GM18519 (cell line): Measurements from ENCODE around the gene FAM162A.
"Not testable (repeated sequence)": the region's sequence is repeated elsewhere in the genome, so short reads cannot be mapped to it uniquely, and the experiment has no call there.

Experiments used
- ATAC-seq: cut with Tn5 transposase; IDR thresholded peaks from one replicate; pipeline ENCODE4 v1.9.1; 2021; ENCODE audit warnings: mild to moderate bottlenecking, moderate library complexity; ENCODE audit not compliant: unreplicated experiment, low FRiP score

The FAM162A gene

DNA sequence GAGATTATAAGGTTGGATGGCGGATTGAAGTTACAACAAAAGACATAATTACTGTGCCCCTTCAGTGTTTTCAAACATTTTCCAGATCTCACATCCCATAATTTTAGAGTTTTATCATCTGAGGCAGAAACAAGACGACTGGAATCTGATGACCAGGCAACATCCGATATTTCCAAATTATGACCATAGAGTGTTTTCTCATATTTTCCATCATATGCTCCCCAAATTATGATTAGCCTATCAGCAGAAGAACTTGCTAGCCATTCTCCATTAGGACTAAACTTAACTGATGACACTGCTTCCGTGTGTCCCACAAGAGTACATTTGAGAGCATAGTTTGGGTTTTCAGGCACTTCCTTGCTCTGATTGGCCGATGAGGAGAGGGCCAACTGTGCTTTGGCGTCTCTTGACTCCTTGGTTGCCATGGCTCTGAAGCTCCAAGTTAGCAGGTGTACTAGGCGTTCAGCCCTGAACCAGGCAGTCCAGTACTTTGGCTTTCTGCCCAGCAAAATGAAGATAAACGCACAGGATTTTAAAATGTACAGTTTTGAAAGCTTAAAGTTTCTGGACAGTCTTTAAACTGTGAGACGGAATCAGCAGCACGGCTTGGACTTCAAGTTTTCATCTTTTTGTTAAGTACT, 31.2 kb downstream of the FAM162A start:
- peak; percentile 46 for ATAC-seq

DNA sequence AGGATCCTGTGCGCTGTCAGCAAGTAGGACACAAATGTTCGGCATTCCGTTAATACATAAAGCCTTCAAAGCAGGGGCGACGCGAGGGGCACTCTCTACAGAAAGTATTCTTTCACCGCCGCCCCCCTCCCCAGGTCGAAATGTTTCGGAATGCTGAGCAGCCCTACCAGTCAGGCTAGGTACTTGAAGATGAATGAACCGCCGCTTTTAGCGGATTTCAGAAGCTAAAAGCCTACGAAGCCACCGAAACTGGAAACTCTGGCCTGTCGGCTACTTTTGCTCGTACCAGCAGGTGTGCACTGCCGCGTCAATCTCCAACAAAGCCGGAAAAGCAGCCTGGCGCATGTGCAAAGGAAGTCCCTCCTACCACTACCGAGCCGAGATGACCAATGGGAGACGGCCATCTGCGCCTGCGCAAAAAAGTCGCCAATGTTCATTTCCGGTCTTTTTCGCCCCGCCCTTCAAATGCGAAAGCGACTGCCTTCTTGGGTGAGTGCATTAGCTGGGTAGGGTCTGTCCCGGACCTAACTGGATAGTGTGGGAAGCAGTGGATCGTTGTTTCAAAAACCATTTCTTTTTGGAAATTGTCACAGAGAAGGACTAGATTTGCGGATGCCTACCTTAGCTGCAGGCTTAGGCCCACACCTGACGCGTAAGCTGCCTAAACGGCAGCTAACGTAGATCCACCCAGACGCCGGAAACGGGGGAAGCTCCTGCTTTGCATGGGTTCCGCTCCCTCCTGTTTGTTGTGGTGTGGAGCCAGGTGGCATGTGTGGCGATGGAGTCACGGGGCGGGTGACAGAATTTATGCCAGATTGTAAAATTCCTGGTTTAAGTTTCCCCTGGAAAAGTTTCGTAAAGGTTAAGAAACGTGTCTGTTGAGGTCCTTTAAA, 32.0 kb downstream of the FAM162A start, which contains the start of gene WDR5B:
WDR5B (minus strand) TSS at position 301 of the 893 bp plus-strand sequence. CDS start 534 bp downstream, outside the sequence.
- ATAC-seq, result peak; percentile 79

DNA sequence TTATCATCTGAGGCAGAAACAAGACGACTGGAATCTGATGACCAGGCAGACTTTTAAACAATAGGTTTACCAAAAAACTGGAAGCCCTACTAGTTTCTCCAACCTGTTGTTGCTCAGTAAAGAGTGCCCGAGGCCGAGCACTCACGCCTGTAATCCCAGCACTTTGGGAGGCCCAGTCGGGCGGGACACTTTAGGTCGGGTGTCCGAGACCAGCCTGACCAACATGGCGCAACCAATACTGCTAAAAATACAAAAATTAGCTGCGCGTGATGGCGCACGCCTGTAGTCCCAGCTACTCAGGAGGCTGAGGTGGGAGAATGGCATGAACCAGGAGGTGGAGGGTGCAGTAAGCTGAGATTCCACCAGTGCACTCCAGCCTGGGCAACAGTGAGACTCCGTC, 33.0 kb downstream of the FAM162A start:
- ATAC-seq, result no peak

DNA sequence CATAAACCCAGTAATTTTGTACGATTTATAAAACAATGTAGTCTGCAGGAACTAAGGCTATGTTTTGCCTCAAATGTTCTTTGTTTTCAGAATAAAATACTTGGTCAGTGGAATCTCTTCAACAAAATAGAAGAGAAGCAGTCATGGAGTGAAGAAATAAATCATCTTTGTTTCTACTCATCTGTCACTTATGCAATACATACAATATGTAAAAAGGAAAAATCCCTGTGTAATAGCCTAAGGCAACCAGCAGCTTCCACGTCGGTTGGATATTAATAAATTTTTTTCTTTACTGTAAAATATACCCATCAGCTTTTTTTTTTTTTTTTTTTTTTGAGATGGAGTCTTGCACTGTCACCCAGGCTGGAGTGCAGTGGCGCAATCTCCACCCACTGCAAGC, 37.1 kb downstream of the FAM162A start:
- ATAC-seq, result no peak

DNA sequence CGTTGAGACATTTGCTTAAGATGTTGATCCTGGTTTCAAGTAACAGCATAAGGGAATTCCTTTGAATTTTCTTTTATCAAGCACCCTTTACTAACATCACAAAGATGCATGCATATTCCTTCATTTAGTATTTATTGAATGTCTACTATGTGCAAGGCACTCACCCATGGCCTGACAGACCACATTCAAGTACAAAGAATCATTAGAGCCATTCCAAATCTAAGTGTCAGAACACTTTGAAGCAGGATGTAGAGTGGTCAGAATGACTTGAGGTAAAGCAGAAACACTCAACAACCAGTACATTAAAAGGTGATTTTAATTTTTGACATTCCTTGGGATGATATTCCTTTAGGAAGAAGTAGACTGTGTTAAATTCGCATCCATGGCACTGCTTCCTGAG, 37.9 kb downstream of the FAM162A start:
- ATAC-seq, result no peak

DNA sequence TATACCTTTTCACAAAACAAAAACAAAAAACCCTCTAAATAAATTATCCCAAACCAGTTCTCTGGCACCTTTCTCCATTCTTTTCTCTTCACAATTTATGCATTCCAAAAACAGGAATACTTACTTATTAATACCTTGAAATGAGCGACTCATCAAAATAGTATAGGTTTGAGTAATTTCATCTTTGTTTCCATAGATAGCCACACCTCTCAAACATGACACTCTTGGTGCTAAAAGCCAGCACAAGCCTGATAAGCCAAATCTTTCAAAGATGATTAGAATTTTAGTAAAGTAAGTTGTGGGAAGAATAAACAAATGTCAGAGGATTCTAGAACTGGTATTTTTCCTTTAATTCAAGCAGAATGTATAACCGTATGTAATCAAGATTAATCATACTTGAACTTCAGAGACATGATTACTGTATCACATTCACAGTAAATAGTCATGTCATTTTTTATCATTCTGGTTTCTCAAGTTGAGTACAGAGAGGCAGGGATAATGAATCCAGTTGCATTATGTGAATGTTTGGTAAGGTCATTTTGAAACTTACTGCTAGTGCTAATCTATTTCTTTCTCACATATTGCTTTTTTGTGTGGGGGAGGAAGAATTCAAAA, 44.0 kb downstream of the FAM162A start:
- no peak for ATAC-seq

DNA sequence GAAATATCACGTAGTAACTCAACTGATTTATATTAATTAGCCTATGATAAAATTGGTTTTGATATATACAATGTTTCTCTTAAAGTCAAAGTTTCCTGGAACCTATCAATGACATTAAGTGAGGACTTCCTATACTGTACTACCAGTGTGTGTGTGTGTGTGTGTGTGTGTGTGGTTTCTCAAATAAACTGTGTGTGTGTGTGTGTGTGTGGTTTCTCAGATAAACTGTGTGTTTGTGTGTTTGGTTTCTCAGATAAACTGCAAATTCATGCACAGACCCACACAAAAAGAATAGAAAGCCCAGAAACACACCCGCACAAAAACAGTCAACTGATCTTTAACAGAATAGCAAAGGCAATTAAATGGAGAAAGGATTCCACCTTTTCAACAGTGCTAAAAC, 46.4 kb downstream of the FAM162A start:
- no peak for ATAC-seq

DNA sequence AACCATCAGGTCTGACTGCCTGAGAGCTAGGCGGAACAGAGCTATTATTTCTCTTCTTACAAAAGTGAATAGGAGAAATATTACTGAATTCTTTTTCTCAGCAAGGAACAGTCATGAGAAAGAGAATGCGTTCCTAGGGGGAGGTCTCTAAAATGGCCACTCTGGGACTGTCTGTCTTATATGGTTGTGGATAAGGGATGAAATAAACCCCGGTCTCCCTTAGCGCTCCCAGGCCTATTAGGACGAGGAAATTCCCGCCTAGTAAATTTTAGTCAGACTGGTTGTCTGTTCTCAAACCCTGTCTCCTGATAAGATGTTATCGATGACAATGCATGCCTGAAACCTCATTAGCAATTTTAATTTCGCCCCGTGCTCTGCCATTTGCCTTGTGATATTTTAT, 52.0 kb downstream of the FAM162A start:
- ATAC-seq, result no peak

DNA sequence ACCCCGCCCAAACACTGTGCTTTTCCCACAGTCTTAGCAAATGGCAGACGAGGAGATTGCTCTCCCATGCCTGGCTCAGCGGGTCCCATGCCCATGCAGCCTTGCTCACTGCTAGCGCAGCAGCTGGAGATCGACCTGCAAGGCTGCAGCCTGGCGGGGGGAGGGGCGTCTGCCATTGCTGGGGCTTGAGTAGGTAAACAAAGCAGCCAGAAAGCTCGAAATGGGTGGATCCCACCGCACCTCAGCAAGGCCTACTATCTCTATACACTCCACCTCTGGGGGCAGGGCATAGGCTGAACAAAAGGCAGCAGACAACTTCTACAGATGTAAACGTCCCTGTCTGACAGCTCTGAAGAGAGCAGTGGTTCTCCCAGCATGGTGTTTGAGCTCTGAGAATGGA, 59.1 kb downstream of the FAM162A start:
- no peak for ATAC-seq

DNA sequence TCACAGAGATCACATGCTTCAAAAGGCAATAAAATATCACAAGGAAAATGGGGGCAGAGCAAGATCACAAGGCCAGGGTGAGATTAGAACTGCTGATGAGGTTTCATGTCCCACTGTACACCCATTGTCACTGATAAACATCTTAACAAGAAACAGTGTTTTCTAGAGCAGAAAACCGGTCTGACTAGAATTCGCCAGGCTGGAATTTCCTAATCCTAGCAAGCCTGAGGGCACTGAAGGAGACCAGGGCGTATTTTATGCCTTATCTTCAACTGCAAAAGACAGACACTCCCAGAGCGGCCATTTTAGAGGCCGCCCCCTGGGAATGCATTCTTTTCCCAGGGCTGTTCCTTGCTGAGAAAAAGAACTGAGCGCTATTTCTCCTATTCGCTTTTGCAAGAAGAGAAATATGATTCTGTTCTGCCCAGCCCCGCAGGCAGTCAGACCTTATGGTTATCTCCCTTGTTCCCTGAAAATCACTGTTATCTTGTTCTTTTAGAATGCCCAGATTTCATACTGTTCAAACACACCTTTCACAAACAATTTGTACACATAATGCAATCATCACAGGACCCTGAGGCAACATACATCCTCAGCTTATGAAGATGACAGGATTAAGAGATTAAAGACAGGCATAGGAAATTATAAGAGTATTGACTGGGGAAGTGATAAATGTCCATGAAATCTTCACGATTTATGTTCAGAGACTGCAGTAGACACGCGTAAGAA, 59.9 kb downstream of the FAM162A start:
- ATAC-seq, result not testable (repeated sequence)

DNA sequence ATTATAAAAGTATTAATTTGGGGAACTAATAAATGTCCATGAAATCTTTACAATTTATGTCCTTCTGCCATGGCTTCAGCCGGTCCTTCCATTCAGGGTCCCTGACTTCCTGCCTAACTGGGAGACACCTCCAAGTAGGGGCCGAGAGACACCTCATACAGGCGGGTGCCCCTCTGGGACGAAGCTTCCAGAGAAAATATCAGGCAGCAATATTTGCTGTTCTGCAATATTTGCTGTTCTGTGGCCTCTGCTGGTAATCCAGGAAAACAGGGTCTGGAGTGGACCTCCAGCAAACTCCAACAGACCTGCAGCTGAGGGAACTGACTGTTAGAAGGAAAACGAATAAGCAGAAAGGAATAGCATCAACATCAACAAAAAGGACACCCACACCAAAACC, 60.5 kb downstream of the FAM162A start:
- not testable (repeated sequence) for ATAC-seq

DNA sequence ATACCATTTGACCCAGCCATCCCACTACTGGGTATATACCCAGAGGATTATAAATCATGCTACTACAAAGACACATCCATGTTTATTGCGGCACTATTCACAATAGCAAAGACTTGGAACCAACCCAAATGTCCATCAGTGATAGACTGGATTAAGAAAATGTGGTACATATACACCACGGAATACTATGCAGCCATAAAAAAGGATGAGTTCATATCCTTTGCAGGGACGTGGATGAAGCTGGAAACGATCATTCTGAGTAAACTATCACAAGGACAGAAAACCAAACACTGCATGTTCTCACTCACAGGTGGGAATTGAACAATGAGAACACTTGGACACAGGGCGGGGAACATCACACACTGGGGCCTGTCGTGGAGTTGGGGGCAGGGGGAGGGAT, 64.2 kb downstream of the FAM162A start:
- not testable (repeated sequence) for ATAC-seq

DNA sequence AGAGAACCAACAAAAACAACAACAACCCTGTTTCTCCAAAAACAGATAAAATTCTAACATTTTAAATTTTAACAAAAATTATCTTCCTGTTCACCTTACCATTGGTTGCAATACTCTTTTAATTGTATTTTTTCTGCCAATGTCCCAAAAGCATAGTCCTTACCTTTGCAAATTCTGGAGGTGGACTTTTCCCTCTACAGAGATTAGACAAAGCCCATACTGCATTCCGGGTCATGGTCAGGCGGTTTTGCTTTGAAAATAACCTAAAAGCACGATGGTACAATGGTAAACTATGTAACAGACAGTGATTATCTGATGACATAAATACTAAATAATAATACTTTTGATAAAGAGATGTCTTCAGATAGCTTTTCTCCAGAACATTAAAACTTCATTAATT, 67.4 kb downstream of the FAM162A start:
- no peak for ATAC-seq

DNA sequence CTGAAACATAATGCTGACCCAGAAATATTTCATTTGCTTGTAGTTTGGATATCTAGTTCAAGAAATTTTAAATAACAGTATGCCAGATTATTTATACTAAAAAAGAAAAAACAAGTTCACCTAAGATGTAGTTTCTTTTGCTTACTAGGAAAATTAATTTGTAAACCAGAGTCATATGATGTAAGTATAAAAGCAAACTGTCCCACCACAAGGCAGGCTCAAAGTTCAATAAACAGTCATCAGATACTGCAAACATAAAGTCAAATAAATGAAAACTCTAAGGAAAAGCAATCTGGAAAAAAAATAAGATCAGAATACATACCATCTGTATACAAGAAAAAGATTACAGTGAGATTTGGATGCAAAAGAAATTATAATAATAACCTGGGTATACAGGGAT, 72.1 kb downstream of the FAM162A start:
- ATAC-seq, result no peak

DNA sequence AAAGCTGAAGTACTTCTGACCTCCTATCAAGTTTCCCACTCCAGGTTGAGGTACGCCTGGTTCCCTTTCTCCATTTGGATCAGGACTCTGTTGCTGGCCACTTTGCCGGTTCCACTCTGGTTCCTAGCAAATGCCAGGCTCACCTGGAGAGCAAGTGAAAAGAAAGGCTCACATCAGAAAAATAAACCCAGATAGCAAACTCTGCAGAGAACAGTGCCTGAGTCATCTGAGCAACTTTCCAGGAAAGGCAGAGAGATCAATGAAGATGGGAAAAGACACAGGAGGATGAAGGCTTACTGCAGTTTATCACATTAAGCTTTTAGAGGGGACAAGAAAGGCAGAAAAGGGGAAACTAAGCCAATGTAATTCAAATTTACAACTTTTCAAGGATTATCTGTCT, 73.7 kb downstream of the FAM162A start:
- no peak for ATAC-seq

DNA sequence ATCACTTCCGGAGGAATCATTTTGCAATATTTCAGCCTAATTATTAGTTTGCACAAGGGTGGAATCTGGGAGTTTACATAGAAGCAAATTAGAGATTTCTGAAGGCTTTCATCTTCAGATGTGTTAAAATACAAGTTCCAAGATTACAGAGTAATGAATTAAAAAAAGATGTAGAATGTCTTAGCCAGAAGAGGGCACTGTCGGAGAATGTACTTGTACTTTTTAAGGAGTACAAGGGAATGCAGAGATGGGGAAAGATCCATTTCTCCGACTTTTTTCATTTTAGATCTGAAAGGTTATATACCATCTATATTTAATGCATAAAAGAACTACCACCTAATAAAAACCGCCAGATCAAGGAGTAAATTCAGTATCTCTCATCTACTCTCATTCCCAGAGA, 75.0 kb downstream of the FAM162A start:
- ATAC-seq, result no peak

DNA sequence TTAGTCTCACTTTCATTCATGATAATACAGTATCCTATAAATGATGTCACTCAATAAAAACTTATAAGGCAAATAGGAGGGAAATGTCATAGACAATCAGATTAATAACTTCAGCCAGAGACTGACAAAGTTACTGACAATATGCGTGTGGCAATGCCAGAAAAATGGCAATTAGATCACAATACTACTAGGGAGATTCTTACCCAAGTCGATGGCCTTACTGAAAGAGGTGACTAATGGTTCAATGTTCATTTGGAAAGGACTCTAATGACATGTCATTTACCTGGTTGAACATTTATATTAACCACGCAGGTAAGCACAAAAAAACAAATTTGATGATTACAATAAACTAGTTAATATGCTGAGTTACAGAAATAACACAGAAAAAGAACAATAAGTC, 77.8 kb downstream of the FAM162A start:
- no peak for ATAC-seq
